Activated T-cell treated with anti-CD3 and anti-CD28 coated beads for 24 hours (primary cell): ENCODE results near the gene KIAA0930.
"Not testable (repeated sequence)": the region's sequence is repeated elsewhere in the genome, so short reads cannot be mapped to it uniquely, and the experiment has no call there.

Experiments
- DNase-seq: peaks from one replicate; pipeline ENCODE4 v3.0.0-alpha.2; 2020; ENCODE audit warnings: low read depth

The KIAA0930 gene

GRCh38 chr22:45200860-45201511, 39.7 kb downstream of the KIAA0930 start:
- no peak for DNase-seq

- DNase-seq: no peak
Measured at GRCh38 chr22:45200230-45200629, 40.5 kb downstream of the KIAA0930 start.

DNA sequence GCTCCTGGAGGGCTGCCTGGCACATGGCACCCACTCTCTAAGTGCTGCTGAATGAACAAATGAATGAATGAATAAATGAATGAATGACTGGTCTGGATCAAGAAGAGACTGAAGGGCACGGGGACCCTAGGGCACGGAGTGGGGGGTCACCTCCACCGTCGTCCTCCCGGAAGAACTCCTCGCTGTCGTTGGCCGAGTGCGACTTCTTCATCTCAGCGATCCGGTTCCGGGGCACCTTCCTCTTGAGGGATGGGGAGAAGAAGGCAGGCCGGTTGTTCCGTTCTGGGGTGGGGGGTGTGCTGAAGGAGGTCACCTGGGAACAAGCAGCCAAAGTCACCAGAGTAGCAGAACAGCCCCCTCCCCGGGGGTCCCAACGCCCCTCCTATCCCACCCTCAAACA, 41.0 kb downstream of the KIAA0930 start:
- DNase-seq: no peak

- no peak for DNase-seq
Measured at GRCh38 chr22:45198463-45198795, 42.3 kb downstream of the KIAA0930 start.

DNA sequence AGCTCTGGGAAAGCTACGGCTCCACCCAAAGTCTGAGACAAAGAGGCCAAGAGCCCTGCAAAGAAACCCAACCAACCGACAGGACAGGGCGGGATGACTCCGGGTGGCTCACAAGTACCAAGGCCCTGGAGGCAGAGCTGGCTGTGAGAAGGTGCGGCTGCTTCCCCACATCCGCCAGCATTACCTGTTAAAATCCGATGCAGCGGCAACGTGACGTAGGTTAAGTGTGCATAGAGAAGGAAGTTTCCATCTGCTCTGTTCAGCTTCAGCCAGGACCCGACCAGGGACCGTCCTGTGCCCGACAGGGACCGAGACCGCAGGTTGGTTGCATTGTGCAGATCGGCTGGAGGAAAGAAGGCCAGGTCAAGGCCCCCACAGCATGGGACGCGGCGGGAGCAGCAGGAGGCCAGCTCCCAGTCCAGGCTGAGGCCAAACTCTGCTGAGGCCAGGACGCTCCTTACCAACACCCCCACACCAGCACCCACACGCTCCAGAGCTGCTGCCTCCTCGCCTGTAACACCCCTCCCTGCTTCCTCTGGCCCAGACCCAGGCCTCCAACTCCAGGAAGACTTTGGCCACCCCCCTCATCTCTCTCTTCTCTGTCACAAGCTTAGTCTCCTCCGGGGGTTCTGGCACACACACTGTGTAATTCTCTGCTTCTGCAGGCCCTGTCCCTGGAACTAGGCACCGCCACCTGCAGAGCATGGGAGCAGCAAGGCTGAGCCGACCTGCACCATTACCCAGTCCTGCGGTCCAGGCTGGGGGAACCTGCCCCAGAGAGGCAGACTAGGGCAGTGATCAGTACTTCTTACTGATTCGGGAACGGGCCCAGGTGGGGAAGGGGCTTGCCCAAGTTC, 42.9 kb downstream of the KIAA0930 start:
- DNase-seq: no peak

- DNase-seq: no peak
Measured at GRCh38 chr22:45196926-45197605, 43.6 kb downstream of the KIAA0930 start.

DNA sequence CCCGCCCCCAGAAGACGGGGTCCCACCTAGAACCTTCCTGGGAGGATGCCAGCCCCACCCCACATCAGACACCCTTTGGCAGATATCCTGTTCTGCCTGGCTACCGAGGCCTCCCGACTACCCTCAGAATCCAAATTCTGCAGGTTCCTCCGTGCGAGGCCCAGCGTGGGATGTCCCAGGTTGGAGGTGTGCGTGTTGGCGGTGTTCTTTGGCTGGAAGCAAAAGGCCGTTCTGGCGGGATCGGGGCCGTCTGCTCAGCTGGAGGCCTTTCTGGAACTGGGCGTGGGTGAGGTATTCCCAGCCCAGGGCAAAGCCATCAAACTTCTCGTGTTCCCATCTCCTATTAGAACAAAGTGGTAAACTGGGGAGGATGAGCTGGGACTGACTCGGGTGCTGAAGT, 44.4 kb downstream of the KIAA0930 start:
- DNase-seq: no peak

DNA sequence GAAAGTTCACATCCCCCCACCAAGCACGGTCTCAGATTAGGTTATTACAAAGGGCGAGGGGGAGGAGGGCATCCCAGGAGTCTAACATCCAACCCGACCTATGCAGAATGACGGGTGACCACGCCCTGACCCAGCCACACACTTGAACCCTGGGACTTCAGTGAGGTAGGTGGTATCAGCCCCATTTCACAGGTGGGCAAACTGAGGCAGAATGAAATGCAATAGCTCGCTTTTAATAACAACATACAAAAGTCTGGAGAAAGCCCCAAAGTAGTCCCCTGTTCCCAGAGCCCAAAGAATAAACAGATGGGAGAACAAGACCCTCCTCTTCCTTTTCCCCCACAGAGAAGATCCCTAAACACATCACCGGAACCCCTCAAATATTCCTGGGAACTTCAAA, 45.1 kb downstream of the KIAA0930 start:
- DNase-seq: no peak

- DNase-seq: no peak
Measured at GRCh38 chr22:45194686-45195085, 46.0 kb downstream of the KIAA0930 start.

DNA sequence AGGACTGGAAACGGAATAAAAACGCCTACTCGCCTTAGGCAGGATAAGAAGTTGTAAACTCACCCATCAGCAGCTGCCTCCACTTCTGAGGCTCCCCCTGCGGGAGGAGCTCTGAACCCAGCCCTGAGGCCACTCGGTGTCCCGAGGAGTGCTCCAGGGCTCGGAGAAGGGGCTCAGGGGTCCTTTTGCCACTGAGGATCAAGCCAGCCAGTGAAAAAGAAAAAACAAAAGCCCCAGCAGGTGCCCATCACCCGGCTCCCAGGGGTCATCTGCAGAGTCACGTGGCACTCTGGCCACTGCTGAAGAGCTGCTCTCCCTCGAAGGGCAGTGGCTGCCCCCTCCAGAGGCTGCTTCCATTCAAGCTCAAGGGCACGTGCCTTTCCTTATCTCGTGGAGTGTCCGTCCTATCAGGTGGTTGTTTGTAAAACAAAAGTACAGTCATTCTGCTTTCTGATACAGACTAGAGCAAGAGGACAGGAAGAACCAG, 48.0 kb downstream of the KIAA0930 start:
- DNase-seq: no peak

DNA sequence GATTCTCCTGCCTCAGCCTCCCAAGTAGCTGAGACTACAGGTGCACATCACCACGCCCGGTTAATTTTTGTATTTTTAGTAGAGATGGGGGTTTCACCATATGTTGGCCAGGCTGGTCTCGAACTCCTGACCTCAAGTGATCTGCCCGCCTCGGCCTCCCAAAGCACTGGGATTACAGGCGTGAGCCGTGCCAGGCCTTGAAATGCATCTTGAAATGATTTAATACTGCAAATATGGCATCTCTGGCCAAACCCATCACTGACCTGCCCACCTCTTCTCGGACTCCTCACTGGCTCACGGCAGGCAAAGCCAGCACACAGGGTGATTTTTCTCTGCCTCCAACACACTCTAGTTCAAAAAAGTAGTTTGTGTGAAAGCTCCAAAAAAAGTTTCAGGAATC, 48.9 kb downstream of the KIAA0930 start:
- not testable (repeated sequence) for DNase-seq

DNA sequence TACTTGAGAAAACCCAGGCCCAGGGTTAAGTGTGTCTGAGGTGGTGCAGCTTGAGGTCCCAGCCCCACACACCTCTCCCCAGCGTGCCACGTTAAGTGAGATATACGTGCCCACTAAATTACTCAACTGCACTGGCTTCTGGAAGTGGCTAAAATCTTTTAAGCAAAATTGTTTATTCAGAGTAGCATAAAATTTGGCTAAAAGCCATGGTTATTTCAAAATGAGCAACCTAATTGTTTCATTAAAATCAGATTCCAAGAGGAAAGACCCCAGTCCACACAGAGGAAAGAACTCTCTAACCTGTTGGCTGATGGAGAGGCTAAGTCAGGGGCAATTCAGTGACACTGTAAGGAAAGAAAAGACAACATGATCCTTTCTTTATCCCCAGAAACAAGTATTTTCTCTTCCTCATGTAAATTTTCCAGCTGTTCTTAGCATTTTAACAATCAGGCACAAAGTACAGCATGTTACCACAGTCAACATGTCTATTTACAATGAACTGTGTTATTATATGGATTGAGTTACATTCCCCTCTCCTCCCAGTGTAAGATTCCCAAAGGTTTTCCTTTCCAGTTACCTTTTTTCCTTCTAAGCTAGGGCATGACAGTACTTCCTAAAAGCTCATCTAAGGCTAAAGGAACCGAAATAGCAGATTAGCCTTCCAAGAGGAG, 50.4 kb downstream of the KIAA0930 start:
- no peak for DNase-seq

GRCh38 chr22:45188779-45189178, 51.9 kb downstream of the KIAA0930 start:
- DNase-seq: no peak

- DNase-seq: no peak
Measured at GRCh38 chr22:45187891-45188290, 52.8 kb downstream of the KIAA0930 start.

GRCh38 chr22:45185718-45186514, 54.8 kb downstream of the KIAA0930 start:
- no peak for DNase-seq

DNA sequence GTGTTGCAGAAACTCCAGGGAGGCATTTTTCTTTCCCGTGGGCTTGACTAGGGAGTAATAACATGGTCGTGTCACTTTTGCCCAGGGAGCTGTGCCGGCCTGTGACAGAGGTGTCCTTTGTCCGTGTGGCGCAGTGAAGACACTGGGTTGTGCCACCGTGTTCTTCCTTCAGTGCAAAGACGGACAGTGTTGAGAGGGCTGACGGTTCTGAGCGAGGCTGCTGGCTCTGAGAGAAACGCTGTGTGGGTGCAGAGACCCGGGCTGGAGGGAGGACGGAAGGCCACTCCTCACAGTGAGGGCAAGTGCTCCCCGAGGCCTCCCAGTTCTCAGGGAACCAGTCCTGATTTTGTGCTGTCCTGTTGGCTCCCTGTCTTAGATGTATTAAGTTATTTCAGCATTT, 56.7 kb downstream of the KIAA0930 start:
- DNase-seq: no peak

DNA sequence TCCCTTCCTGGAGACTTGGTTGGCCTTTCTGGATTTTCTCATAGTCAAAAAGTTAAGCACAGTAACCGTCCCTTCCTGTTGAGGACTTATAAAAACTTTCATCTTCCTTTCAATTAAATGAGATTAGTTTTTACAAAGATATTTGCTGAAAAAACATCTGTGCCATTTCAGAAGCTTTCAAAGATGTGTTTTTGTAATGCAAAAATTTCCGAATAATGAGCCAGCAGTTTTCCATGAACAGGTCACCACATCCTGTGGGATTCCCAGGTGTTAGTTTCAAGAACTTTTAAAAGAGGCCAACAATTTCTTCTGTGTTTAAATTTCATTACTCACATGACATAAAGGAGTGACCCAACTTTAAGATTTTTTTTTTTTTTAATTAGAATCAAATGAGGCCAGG, 58.9 kb downstream of the KIAA0930 start:
- DNase-seq: no peak

DNA sequence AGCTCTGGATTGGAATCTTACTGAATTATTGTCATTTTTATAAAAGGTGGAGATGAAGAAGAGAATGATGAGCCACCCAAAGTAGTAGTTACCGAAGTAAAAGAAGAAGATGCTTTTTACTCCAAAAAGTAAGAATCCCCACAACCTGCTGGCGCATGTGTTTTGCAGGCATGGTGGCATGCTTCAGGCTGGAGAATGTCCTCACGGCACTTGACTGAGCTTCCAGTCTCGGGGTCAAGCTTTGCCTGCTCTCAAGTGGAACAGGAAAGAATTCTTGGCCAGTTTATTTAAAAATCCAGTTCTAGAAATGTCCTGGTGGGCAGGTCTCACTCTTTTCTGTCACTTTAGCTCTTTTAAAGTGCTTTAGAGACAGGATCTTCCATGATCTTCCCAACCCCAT, 59.5 kb downstream of the KIAA0930 start:
- DNase-seq: no peak

GRCh38 chr22:45180146-45180679, 60.5 kb downstream of the KIAA0930 start:
- DNase-seq: no peak

GRCh38 chr22:45179276-45180049, 61.2 kb downstream of the KIAA0930 start:
- DNase-seq: no peak
